ENCODE results near the gene C10orf90. TPM values are rescaled to one million over a fixed set of nuclear protein-coding genes. Genes with fewer than 3 reads are reported as not detected.

The C10orf90 gene
- total RNA-seq, 2 donors from 2014 or later: 0.33 TPM; not detected in 1

DNA sequence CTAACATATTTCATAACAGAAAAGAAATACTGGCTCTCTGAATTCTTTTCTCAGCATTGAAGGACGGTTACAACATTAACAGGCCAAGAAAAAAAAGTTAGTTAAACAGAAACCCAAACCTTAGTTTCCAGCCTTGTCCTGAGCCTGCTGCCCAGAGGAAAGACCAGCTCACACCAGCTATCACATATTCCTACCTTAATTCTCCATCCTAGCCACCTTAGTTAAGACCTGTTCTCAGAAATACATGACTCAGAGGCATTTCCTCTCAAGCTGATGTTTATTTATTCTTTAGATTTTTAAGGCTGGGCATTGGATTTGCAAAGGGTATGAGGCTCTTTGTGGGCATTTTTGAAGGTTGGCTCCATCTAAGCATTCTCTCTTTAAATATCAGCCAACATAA is 247.9 kb downstream of the C10orf90 start:
- no peak overlapping the region for H3K27ac ChIP-seq (ENCODE audit: low read depth, low read length)
- H3K36me3 ChIP-seq (ENCODE audit: control insufficient read depth, insufficient read depth, low read length): no peaks in the 10 kb centered on the region
- H3K9me3 ChIP-seq (ENCODE audit: control insufficient read depth, low read length): peaks cover 21% of the 10 kb centered on the region
- H3K4me3 ChIP-seq (ENCODE audit: low read length): no peak overlapping the region
- H3K27me3 ChIP-seq (ENCODE audit: control insufficient read depth, insufficient read depth, low read length, poor library complexity, severe bottlenecking): no peaks in the 10 kb centered on the region
- Mint-ChIP-seq H3K9me3 (peaks cover 19% of the 10 kb centered on the region), H3K4me1 (no peaks in the 10 kb centered on the region), H3K27me3 (ENCODE audit: insufficient read depth) (peaks cover 9% of the 10 kb centered on the region), H3K27ac (no peak overlapping the region), H3K4me3 (no peak overlapping the region), H3K36me3 (ENCODE audit: low read depth) (no peaks in the 10 kb centered on the region)
- no peak for TF ChIP-seq CTCF (conservative IDR thresholded peaks at IDR 0.05)
- DNase-seq: no peak
- H3K9ac ChIP-seq (ENCODE audit: extremely low read depth, low read length, poor library complexity, severe bottlenecking): no peak overlapping the region
- no peaks in the 10 kb centered on the region for H3K4me1 ChIP-seq (ENCODE audit: control insufficient read depth, insufficient read depth, low read length)
- WGBS, 2 experiments (ENCODE audit: insufficient coverage in 1 of 2, insufficient read length in 1 of 2): 84 to 100% methylated on average over 1 of the region's 1 CpG

GRCh38 chr10:126421756-126422256 is 248.7 kb downstream of the C10orf90 start:
- peaks cover 19% of the 10 kb centered on the region for H3K9me3 Mint-ChIP-seq
- H3K9me3 ChIP-seq (ENCODE audit: control insufficient read depth, low read length): peaks cover 21% of the 10 kb centered on the region
- H3K4me3 ChIP-seq (ENCODE audit: low read length): no peak overlapping the region
- H3K27me3 Mint-ChIP-seq (ENCODE audit: insufficient read depth): peaks cover 8% of the 10 kb centered on the region
- no peaks in the 10 kb centered on the region for H3K36me3 Mint-ChIP-seq (ENCODE audit: low read depth)
- WGBS, 2 experiments (ENCODE audit: insufficient coverage in 1 of 2, insufficient read length in 1 of 2): 89 to 93% methylated on average over 10 of the region's 10 CpGs
- H3K4me1 ChIP-seq (ENCODE audit: control insufficient read depth, insufficient read depth, low read length): no peaks in the 10 kb centered on the region
- H3K9ac ChIP-seq (ENCODE audit: extremely low read depth, low read length, poor library complexity, severe bottlenecking): no peak overlapping the region
- no peak for DNase-seq
- H3K27me3 ChIP-seq (ENCODE audit: control insufficient read depth, insufficient read depth, low read length, poor library complexity, severe bottlenecking): no peaks in the 10 kb centered on the region
- no peaks in the 10 kb centered on the region for H3K36me3 ChIP-seq (ENCODE audit: control insufficient read depth, insufficient read depth, low read length)
- H3K4me1 Mint-ChIP-seq: no peaks in the 10 kb centered on the region
- no peak for TF ChIP-seq CTCF (conservative IDR thresholded peaks at IDR 0.05)
- H3K27ac ChIP-seq (ENCODE audit: low read depth, low read length): no peak overlapping the region
- no peak overlapping the region for H3K27ac Mint-ChIP-seq
- H3K4me3 Mint-ChIP-seq: no peak overlapping the region

DNA sequence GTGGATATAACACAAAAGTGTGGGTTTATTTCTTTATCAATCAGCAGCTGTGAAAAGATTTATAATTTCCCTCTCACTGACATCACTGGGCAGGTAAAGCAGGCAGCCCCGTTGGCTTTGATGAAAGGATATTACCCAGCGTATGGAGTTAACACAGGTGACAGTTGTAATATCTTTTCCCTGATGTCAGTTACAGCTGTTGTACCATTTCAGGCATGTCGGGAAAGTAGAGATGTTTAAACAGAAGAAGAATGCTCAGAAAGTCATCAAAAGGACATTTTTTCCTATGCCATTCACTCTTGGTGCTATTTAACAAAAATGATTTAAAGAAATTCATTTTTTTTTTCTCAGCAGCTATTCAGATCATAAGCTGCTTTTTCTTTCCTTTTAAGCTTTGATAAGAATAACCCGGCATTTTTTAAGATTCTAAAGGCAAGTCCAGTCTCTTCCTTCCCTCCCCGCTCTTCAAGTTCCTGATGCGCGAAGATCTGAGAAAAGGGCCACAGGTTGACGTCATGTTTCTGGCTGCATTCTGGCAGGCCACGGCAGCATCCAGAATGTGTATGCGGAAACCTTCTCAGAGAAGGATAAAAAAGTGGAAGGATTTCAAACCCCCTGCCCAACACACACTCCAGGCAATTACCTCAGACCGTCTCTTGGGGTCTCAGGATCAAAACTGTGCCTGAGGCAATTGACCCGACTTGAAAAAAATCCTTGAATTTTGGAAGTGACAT is 249.8 kb downstream of the C10orf90 start:
- H3K4me3 Mint-ChIP-seq: no peak overlapping the region
- H3K36me3 ChIP-seq (ENCODE audit: control insufficient read depth, insufficient read depth, low read length): no peaks in the 10 kb centered on the region
- peaks cover 22% of the 10 kb centered on the region for H3K9me3 Mint-ChIP-seq
- H3K27me3 Mint-ChIP-seq (ENCODE audit: insufficient read depth): peaks cover 5% of the 10 kb centered on the region
- H3K4me1 ChIP-seq (ENCODE audit: control insufficient read depth, insufficient read depth, low read length): no peaks in the 10 kb centered on the region
- H3K27ac ChIP-seq (ENCODE audit: low read depth, low read length): no peak overlapping the region
- H3K4me3 ChIP-seq (ENCODE audit: low read length): no peak overlapping the region
- no peak overlapping the region for H3K27ac Mint-ChIP-seq
- WGBS, 2 experiments (ENCODE audit: insufficient coverage in 1 of 2, insufficient read length in 1 of 2): 92 to 96% methylated on average over 9 to 12 of the region's 12 CpGs
- H3K9me3 ChIP-seq (ENCODE audit: control insufficient read depth, low read length): peaks cover 21% of the 10 kb centered on the region
- no peaks in the 10 kb centered on the region for H3K27me3 ChIP-seq (ENCODE audit: control insufficient read depth, insufficient read depth, low read length, poor library complexity, severe bottlenecking)
- DNase-seq: no peak
- no peak for TF ChIP-seq CTCF (conservative IDR thresholded peaks at IDR 0.05)
- no peak overlapping the region for H3K9ac ChIP-seq (ENCODE audit: extremely low read depth, low read length, poor library complexity, severe bottlenecking)
- H3K4me1 Mint-ChIP-seq: no peaks in the 10 kb centered on the region
- H3K36me3 Mint-ChIP-seq (ENCODE audit: low read depth): no peaks in the 10 kb centered on the region

Measured in endodermal cell (in vitro differentiated cells).